ENCODE data around the gene MED12L.

GRCh38 chr3:151366993-151367392, 281.5 kb downstream of the MED12L start:
- no peak for TF ChIP-seq ZNF565 (CRISPR knock-in tag; conservative IDR thresholded peaks at IDR 0.05; ENCODE audit: low read depth)
- TF ChIP-seq PATZ1 (CRISPR knock-in tag; IDR thresholded peaks at IDR 0.05; ENCODE audit: borderline replicate concordance) = no peak
- TF ChIP-seq, protein P1, sequence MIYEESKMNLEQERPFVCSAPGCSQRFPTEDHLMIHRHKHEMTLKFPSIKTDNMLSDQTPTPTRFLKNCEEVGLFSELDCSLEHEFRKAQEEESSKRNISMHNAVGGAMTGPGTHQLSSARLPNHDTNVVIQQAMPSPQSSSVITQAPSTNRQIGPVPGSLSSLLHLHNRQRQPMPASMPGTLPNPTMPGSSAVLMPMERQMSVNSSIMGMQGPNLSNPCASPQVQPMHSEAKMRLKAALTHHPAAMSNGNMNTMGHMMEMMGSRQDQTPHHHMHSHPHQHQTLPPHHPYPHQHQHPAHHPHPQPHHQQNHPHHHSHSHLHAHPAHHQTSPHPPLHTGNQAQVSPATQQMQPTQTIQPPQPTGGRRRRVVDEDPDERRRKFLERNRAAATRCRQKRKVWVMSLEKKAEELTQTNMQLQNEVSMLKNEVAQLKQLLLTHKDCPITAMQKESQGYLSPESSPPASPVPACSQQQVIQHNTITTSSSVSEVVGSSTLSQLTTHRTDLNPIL (CRISPR knock-in tag; IDR thresholded peaks at IDR 0.05; ENCODE audit: low read depth) = no peak
- TF ChIP-seq ZC3H10 (CRISPR knock-in tag; IDR thresholded peaks at IDR 0.05) = no peak
- TF ChIP-seq ZFP3 (CRISPR knock-in tag; IDR thresholded peaks at IDR 0.05) = no peak
- TF ChIP-seq TOX (CRISPR knock-in tag; IDR thresholded peaks at IDR 0.05; ENCODE audit: borderline replicate concordance) = no peak
- TF ChIP-seq TSHZ2 (CRISPR knock-in tag; IDR thresholded peaks at IDR 0.05) = no peak
- TF ChIP-seq ZFP30 (CRISPR knock-in tag; IDR thresholded peaks at IDR 0.05) = no peak
- TF ChIP-seq RARB (CRISPR knock-in tag; IDR thresholded peaks at IDR 0.05) = no peak
- TF ChIP-seq, protein P2, sequence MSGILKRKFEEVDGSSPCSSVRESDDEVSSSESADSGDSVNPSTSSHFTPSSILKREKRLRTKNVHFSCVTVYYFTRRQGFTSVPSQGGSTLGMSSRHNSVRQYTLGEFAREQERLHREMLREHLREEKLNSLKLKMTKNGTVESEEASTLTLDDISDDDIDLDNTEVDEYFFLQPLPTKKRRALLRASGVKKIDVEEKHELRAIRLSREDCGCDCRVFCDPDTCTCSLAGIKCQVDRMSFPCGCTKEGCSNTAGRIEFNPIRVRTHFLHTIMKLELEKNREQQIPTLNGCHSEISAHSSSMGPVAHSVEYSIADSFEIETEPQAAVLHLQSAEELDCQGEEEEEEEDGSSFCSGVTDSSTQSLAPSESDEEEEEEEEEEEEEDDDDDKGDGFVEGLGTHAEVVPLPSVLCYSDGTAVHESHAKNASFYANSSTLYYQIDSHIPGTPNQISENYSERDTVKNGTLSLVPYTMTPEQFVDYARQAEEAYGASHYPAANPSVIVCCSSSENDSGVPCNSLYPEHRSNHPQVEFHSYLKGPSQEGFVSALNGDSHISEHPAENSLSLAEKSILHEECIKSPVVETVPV (CRISPR knock-in tag; IDR thresholded peaks at IDR 0.05) = no peak
